Left colon (tissue), 2 donors: ENCODE measurements around the gene PLAAT5. TPM values are rescaled to one million over a fixed set of nuclear protein-coding genes. Genes with fewer than 3 reads are reported as not detected.
"Not testable (repeated sequence)": the region's sequence is repeated elsewhere in the genome, so short reads cannot be mapped to it uniquely, and the experiment has no call there.

Experiments used
- ATAC-seq: fragments of 200-7000 bp; cut with Tn5 transposase; one replicate; pipeline ENCODE4 v1.9.1; 2020; ENCODE audit warnings: mild to moderate bottlenecking, moderate library complexity
- DNase-seq, 2 donors: peaks; one replicate each; pipeline ENCODE4 v3.0.0-alpha.2; 2020
- intact Hi-C, 2 donors: fragments of 100-400 bp; cut with DNase I in 1 of 2; cut with micrococcal nuclease in 1 of 2; formaldehyde crosslinking; loops; one replicate each; pipeline versions ENCODE4 v1.11.2 to v1.14.0; 2022; cut with DNase I, micrococcal nuclease
- long read RNA-seq: library from polyadenylated mRNA; unstranded; transcript quantifications from one replicate; pipeline ENCODE4 v2.0.0, GENCODE V29; 2021
- total RNA-seq, 2 donors: library from RNA; stranded (reverse); fragmentation: NEBNext Ultra II Directional; extraction: Animal tissue kit (Norgen Biotek cat#: 25700); gene quantifications; one replicate each; pipeline ENCODE4 v1.2.1, GENCODE V29; 2021
- donor health status: DM: no; HTN: no; CAD: no.
- donor health status: DM: yes; HTN: yes; CAD: no.

Gene PLAAT5
- total RNA-seq, result 1 to 10 TPM in 1 of 2 donors, under 1 TPM in 1; 0.21 to 1.1 TPM
- long read RNA-seq, result 0 reads

GRCh38 chr11:63490551-63491239 lies at the start of gene PLAAT5:
TSS of gene PLAAT5 (minus strand) at chr11:63491167. CDS start at chr11:63491034, 133 bp downstream.
- intact Hi-C loops, result no loop called here
- peak in 1 of 2 donors; percentile 25 for DNase-seq
- ATAC-seq, result peak; percentile 37

DNA sequence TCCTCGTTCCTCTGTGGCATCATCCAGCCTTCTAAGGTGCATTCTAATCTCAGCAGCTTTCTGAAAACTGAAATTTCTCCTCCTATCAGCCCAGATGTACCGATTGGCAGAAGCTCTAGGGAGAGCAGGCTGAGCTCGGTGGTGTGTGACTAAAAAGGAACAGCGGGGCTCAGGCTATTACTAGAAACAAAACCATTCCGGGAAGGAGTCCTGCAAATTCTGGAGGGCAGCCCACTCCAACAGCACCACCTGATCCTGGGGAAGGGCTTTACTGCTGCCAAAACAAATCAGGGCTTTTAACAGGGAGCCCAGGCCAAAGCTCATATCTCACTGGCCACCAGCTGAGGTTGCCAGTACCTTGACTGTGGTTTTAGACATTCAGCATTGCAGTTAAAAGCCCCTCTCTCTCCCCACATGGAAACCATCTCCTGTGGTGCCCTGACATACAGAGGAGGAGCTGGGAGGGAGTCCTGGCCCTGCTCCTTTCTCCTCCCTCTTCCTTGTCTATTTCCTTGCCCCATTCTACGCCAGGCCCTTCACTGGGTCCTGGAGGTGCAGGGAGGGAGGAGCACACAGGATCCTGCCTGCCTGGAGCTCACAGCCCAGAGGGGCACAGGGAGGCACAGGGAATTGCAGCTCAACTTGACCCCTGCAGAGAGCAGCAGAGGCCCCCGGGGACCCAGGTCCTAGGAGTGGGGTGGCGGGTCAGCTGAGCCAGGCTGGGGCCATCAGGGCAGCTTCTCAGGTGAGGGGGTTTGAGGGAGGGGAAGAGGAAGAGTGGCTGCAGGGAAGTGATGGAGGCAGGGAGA lies 46.5 kb upstream of the PLAAT5 start:
- peak; percentile 28 to 67 for DNase-seq
- peak; percentile 20 for ATAC-seq
- intact Hi-C loops, result no loop called here

DNA sequence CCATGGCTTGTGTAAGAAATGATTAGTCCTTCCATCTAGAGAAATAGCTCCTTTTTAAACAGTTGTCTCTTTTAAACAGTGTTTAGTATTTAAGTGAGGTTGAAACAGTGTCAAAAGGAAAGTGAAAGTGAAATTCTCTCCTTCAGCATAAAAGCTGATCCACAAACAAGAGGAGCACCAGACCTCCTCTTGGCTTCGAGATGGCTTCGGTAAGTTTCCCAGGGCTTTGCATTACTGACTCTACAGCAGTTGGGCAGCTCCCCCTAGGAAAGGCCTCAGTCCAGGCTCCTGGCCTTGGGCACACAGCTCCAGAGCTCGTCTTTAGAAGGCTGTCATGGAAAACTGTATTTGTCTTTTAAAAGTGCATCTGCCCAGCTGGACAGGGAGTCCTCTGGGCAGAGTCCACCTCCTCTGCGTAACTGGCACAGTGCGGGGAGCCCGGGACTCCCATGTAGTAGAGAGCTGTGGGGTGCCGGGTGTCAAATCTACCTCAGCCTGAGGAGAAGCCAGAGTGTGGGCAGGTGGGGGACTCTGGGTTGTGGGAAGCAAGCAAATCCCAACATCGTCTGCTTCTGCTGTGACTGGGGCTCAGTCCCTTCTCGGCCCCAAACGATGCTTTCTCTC lies 45.8 kb upstream of the PLAAT5 start, which contains the start of gene PLAAT4:
TSS of gene PLAAT4 (plus strand) at position 140 of the 624 bp plus-strand sequence. CDS start at position 201, 61 bp downstream.
- DNase-seq, result peak in 1 of 2 donors; percentile 41
- ATAC-seq, result peak; percentile 83
- intact Hi-C loops, result no loop called here

DNA sequence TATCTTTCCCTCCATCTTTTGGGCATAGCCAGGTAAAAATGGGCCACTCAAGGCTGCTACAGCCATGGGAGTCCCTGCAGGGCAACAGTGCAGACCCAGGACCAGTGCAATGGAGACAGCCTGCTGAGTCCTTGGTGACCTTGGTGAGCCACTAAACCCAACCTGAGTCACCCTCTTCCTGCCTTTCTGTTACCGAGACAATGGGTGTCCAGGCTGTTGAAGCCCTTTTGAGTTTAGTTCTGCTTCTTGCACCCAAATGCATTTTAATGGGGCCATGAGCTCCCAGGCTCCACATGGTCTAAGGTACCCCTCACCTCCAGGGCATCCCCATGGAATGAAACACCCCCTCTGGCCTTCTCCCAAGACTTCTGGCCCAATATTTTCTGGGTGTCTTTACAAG lies 44.8 kb upstream of the PLAAT5 start:
- no peak for DNase-seq
- intact Hi-C loops, result no loop called here
- no peak for ATAC-seq

DNA sequence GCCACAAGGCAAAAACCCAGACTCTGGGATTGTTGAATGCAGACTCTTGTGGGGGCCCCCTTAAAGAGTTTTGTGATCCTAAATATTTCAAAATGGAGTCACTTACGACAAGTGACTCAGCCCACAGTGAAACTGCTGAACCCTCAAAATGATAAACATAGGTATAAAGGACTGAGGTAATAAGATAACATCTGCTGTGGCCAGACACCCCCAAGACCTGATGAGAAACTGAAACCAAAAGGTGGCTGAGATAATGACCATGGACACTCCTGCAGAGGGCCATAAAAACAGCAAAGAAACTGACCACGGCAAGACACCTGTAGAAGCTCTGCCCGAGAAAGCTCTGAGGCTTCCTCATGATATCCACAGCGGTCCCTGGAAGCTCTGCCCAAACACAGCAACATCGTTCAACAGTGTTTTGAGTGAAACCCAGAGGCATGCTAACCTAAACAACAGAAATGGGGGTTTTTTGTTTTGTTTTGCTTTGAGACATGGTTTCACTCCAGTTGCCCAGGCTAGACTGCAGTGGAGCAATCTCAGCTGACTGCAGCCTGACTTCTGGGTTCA lies 44.0 kb upstream of the PLAAT5 start:
- peak; percentile 44 for ATAC-seq
- DNase-seq, result no peak
- intact Hi-C loops, result no loop called here

- ATAC-seq (no peak), DNase-seq (no peak)
- intact Hi-C loops, result no loop called here
These were observed 43.1 kb upstream of the PLAAT5 start for GRCh38 chr11:63534076-63534475.

DNA sequence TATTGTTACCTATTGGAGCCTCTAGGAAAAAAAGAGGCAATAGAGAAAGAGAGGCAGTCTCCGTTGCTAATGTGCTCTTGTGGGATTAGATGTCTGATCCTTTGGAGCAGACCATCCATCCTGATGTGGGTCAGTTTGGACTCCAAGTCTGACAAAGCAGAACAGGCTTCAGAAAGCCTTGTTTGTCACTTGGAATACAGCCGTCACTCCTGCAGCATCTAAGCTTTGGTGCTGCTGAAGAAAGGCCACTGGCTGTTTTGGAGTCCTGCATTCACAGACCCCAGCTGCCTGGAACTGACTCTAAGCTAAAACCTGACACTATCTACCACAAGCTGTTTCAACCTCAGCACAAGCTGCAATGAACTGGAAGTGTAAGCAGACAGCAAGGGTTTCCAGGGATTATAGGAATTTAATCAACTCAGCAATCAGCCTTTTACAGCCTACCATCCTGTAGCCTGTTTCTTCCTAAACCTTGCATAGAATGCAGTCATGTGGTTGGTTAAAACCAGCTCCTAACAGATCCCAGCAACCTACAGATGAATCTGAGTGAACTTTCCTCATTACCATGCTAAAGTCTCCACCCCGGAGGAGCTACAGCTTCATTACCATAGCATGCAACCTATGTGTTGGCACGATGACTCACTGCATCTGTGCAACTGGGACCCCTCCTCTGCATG lies 42.0 kb upstream of the PLAAT5 start:
- ATAC-seq (no peak), DNase-seq (no peak)
- intact Hi-C loops, result no loop called here

DNA sequence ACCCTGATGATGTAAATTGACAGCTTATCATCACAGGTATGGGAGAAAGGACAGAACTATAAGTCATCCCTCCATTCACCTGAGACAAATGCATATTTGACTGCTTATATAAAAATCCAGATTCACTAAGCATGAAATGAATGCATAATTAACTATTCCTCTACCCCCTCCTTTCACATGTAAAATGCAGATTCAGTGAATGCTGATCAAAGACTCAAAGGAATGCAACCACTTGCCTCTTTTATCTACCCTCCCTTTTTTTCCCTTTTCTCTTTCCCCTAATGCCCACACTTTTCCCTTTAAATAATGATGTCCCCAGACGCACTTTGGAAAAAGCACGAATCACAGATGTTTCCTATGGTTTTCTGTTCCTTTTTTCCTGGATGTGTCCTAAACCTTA lies 41.1 kb upstream of the PLAAT5 start:
- DNase-seq, result no peak
- intact Hi-C loops, result no loop called here
- ATAC-seq, result no peak

DNA sequence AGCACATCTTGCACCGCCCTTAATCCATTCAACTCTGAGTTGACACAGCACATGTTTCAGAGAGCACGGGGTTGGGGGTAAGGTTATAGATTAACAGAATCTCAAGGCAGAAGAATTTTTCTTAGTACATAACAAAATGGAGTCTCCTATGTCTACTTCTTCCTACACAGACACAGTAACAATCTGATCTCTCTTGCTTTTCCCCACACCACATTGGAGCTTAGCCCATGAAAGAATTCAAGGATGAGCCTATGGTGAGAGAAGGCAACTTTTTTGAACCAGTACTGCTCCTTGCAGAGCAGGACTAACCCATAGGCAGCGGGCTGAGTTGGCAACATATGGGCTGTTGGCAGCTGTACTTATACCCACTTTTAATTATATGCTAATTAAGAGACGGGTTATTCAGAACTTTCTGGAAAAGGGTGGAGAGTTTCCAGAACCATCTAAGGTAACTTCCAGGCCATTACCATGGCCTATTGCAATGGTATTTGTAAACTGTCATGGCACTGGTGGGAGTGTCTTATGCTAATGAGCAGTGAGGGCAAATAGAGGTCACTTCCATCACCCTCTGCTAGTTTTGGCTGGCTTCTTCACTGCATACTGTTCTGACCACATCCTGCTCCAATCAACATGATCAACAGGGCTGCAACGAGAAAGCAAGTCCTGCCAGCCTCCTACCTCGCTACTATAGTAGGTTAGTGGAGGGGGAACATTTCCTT lies 40.3 kb upstream of the PLAAT5 start:
- DNase-seq, intact Hi-C loops: not testable (repeated sequence)
- peak; percentile 30 for ATAC-seq

DNA sequence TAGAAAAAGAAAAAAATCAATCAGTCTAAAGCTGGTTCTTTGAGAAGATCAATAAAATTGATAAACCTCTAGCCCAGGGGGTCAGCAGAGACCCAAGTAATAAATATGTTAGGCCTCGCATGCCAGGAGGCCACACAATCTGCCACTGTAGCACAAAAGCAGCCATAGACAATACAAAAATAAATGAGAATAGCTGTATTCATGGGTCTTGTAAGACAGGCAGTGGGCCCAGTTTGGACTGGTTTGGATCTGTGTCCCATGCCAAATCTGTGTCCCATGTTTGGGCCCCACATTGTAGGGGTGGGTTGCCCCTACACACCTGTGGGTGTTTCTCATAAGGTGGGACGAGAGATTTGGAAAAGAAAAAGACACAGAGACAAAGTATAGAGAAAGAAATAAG lies 39.1 kb upstream of the PLAAT5 start:
- intact Hi-C loops, result no loop called here
- no peak for ATAC-seq

DNA sequence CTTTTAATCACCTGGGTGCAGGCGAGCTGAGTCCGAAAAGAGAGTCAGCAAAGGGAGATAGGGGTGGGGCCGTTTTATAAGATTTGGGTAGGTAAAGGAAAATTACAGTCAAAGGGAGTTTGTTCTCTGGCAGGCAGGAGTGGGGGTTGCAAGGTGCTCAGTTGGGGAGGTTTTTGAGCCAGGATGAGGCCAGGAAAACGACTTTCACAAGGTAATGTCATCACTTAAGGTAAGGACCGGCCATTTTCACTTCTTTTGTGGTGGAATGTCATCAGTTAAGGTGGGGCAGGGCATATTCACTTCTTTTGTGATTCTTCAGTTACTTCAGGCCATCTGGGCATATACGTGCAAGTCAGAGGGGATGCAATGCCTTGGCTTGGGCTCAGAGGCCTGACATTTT lies 38.4 kb upstream of the PLAAT5 start:
- intact Hi-C loops, ATAC-seq, DNase-seq: not testable (repeated sequence)

More for the DNA sequence above, 39.1 kb upstream of the PLAAT5 start:
- no peak for DNase-seq

DNA sequence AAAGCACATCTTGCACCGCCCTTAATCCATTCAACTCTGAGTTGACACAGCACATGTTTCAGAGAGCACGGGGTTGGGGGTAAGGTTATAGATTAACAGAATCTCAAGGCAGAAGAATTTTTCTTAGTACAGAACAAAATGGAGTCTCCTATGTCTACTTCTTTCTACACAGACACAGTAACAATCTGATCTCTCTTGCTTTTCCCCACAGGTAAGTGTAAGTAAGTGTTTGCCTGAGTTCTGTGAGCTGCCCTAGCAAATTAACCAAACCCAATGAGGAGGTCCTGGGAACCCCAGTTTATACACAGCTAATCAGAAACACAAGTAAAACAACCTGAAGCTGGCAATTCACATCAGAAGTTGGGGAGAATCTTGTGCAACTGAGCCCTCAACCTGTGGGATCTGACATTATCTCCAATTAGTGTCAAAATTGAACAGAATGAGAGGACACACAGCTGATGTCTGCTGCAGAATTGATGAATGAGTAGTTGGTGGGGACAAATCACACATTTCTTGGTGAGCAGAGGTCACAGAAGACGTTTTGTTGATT lies 37.8 kb upstream of the PLAAT5 start:
- intact Hi-C loops, ATAC-seq, DNase-seq: not testable (repeated sequence)

GRCh38 chr11:63528156-63528555 lies 37.2 kb upstream of the PLAAT5 start:
- intact Hi-C loops, DNase-seq, ATAC-seq: not testable (repeated sequence)

DNA sequence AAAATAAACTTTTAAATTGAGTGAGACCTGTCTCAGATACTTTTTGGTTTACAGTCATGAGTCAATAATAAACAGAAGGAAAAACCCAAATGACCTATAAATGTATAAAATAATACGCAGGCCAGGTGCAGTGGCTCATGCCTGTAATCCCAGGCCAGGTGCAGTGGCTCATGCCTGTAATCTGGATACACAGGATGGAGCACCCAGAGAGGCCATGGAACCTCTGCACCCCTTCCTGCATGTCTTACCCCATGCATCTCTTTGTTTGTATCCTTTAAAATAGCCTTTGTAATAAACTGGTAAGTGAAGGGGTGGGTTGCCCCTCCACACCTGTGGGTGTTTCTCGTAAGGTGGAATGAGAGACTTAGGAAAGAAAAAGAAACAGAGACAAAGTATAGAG lies 36.7 kb upstream of the PLAAT5 start:
- no peak for DNase-seq
- no peak for ATAC-seq
- intact Hi-C loops, result no loop called here

DNA sequence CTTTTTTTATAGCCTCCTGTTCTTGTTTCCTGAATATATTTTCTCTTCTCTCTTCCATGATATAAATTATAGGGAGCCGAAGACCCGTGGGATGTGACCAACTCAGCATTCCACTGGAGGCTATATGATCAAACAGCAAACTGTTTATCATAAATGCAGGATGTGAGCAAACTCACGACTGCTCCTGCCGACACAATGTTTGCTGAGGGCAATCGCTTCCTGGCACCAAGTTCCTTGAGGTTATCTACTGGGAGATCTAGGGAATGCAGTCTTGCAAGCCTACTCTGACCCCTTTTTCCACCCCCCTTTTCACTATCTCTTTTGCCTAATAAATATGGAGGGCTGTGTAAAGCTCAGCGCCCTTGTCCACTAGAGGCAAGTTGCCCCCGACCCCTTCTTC lies 32.2 kb upstream of the PLAAT5 start:
- DNase-seq (no peak), ATAC-seq (peak; percentile 31)
- intact Hi-C loops, result no loop called here

DNA sequence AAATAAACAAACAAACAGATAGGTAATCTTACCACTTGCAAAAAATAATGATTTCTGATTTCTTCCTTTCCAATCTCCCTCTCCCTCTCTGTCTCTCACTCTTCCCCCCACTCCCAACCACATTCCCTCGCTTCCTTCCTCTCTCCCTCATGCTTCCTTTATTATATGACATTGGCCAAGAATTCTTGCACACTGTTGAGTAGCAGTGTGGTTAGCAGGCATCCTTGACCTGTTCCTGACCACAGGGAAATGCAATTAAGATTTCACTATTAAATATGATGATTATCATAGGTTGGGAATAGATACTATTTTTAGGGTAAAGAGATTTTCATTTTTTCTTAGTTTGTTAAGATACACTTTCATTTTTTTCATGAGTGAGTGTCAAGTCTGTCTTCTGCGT lies 30.9 kb upstream of the PLAAT5 start:
- ATAC-seq (no peak), DNase-seq (no peak)
- intact Hi-C loops, result no loop called here

DNA sequence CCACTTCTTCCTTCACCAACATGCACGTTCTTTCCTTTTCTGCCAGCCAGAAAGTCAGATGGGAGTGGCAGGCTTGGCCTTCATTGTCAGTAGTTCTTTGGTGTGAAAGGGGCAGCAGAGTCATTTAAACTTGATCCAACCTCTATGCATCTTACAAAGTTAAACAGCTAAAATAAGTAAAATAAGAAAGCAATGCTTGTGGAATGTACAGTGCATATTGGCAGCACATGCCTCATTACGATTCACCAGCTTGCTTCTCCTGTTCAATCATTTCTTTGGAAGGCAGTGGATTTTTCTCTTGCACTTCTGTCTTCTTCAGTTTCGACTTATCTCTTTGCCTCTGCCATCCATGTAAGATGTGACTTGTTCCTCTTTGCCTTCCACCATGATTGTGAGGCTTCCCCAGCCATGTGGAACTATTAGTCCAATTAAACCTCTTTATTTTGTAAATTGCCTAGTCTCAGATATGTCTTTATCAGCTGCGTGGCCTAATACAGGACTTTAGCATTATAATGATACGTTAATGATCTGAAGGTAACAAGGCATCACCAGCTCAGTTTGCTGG lies 29.7 kb upstream of the PLAAT5 start:
- DNase-seq (no peak), ATAC-seq (no peak)
- intact Hi-C loops, result no loop called here

DNA sequence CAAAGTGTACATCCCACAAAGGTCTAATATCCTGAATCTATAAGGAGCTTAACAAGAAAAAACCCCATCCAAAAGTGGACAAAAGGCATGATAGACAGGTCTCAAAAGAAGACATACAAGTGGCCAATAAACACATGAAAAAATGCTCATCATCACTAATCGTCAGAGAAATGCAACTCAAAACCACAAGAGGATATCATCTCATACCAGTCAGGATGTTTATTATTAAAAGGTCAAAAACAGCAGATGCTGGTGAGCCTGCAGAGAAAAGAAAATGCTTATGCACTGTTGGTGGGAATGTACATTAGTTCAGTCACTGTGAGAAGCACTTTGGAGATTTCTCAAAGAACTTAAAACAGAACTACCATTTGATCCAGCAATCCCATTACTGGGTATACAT lies 27.6 kb upstream of the PLAAT5 start:
- intact Hi-C loops, result no loop called here
- ATAC-seq (no peak), DNase-seq (no peak)
